ENCODE measurements around the gene CCDC74B.
"Not testable (repeated sequence)": the region's sequence is repeated elsewhere in the genome, so short reads cannot be mapped to it uniquely, and the experiment has no call there.

The CCDC74B gene

GRCh38 chr2:130102597-130103363 lies 42.1 kb downstream of the CCDC74B start:
- DNase-seq (ENCODE audit: low read depth) = not testable (repeated sequence)
